IMR-90 (cell line): ENCODE data around the gene WDFY2. TPM values are rescaled to one million over a fixed set of nuclear protein-coding genes. Genes with fewer than 3 reads are reported as not detected.
A peak's percentile ranks its signal among the peaks of the same experiment; 100 is the strongest.

ENCODE experiments used
- ATAC-seq: fragments of 200-7000 bp; cut with Tn5 transposase; 2 replicates; pipeline ENCODE4 v1.9.1; 2020; ENCODE audit warnings: low read depth, mild to moderate bottlenecking, moderate library complexity
- BruUV-seq: library from RNA; stranded (reverse); fragments of 400-500 nt; replicated peaks from 2 replicates; lab custom pipeline; 2021; lab: Mats Ljungman, UMichigan
- CTCF ChIA-PET: fragments of 300-600 bp; formaldehyde crosslinking; extraction: SDS; loops from one replicate; lab custom pipeline; 2021; ENCODE audit warnings: antibody characterized with exemption; lab: Yijun Ruan, JAX
- POLR2A ChIA-PET: fragments of 300-600 bp; sonication (Branson Sonifier 250); formaldehyde crosslinking; loops from one replicate; lab custom pipeline; 2022; ENCODE audit warnings: antibody characterized with exemption; ENCODE audit not compliant: unreplicated experiment; lab: Charles Lee
- DNase-seq: peaks from one replicate; pipeline ENCODE4 v3.0.0; 2013
- H2AFZ ChIP-seq: replicated peaks from 2 replicates; pipeline ENCODE3; 2013; ENCODE audit warnings: low read length, mild to moderate bottlenecking; ENCODE audit not compliant: poor library complexity
- H2AK5ac ChIP-seq: 2 replicates; pipeline ENCODE4 v1.6.1; 2013; ENCODE audit warnings: low read depth, low read length, inconsistent platforms
- H2AK9ac ChIP-seq: replicated peaks from 2 replicates; pipeline ENCODE3; 2013; ENCODE audit warnings: mild to moderate bottlenecking, low read depth, low read length, moderate library complexity; ENCODE audit not compliant: poor library complexity
- H2BK120ac ChIP-seq: 2 replicates; pipeline ENCODE4 v1.6.1; 2013; ENCODE audit warnings: low read depth, low read length, inconsistent platforms
- H2BK15ac ChIP-seq: 3 replicates; pipeline ENCODE4 v1.6.1; 2013; ENCODE audit warnings: low read depth, low read length, inconsistent platforms
- H2BK20ac ChIP-seq: 2 replicates; pipeline ENCODE4 v1.6.1; 2013; ENCODE audit warnings: low read depth, mild to moderate bottlenecking, inconsistent platforms, low read length, moderate library complexity
- H2BK5ac ChIP-seq: 2 replicates; pipeline ENCODE4 v1.6.1; 2013; ENCODE audit warnings: mild to moderate bottlenecking, low read depth, low read length, inconsistent platforms; ENCODE audit not compliant: poor library complexity, severe bottlenecking
- H3K14ac ChIP-seq: replicated peaks from 2 replicates; pipeline ENCODE4 v1.6.1; 2013; ENCODE audit warnings: low read depth, low read length, inconsistent platforms
- H3K18ac ChIP-seq: 2 replicates; pipeline ENCODE4 v1.6.1; 2013; ENCODE audit warnings: low read depth, low read length, control low read depth
- H3K23ac ChIP-seq: 2 replicates; pipeline ENCODE4 v1.6.1; 2013; ENCODE audit warnings: low read depth, low read length, inconsistent platforms
- H3K27ac ChIP-seq: 2 replicates; pipeline ENCODE4 v1.5.1; 2013; ENCODE audit warnings: mild to moderate bottlenecking, control low read depth, low read length; ENCODE audit not compliant: insufficient read depth
- H3K27me3 ChIP-seq: 2 replicates; pipeline ENCODE4 v1.6.1; 2013; ENCODE audit warnings: low read length; ENCODE audit not compliant: control insufficient read depth, insufficient read depth
- H3K36me3 ChIP-seq: 2 replicates; pipeline ENCODE4 v1.6.1; 2013; ENCODE audit warnings: low read length, mixed read lengths; ENCODE audit not compliant: control insufficient read depth, insufficient read depth
- H3K4ac ChIP-seq: 2 replicates; pipeline ENCODE4 v1.6.1; 2013; ENCODE audit warnings: low read depth, low read length, inconsistent platforms
- H3K4me1 ChIP-seq: 2 replicates; pipeline ENCODE4 v1.6.1; 2013; ENCODE audit warnings: low read length, mixed read lengths; ENCODE audit not compliant: control insufficient read depth, insufficient read depth
- H3K4me2 ChIP-seq: 2 replicates; pipeline ENCODE4 v1.6.1; 2013; ENCODE audit warnings: low read depth, mild to moderate bottlenecking, control low read depth, low read length, moderate library complexity
- H3K4me3 ChIP-seq: 2 replicates; pipeline ENCODE4 v1.5.1; 2013; ENCODE audit warnings: low read depth, mild to moderate bottlenecking, control low read depth, low read length, moderate library complexity; ENCODE audit not compliant: insufficient read depth
- H3K56ac ChIP-seq: 2 replicates; pipeline ENCODE4 v1.6.1; 2013; ENCODE audit warnings: low read length, inconsistent platforms; ENCODE audit not compliant: insufficient read depth; ENCODE audit errors: extremely low read depth
- H3K79me1 ChIP-seq, 2 experiments: 2 replicates each; pipeline ENCODE4 v1.6.1; 2013; ENCODE audit warnings: low read length in 2 of 2, inconsistent platforms in 1 of 2, low read depth in 1 of 2
- H3K9ac ChIP-seq: 2 replicates; pipeline ENCODE4 v1.6.1; 2013; ENCODE audit warnings: low read depth, low read length, control low read depth
- H3K9me1 ChIP-seq: 2 replicates; pipeline ENCODE4 v1.6.1; 2013; ENCODE audit warnings: low read length, inconsistent platforms; ENCODE audit not compliant: insufficient read depth
- H3K9me3 ChIP-seq: 2 replicates; pipeline ENCODE4 v1.6.1; 2013; ENCODE audit warnings: low read length; ENCODE audit not compliant: control insufficient read depth, insufficient read depth
- H4K20me1 ChIP-seq: 2 replicates; pipeline ENCODE4 v1.6.1; 2013; ENCODE audit warnings: low read length, inconsistent platforms; ENCODE audit not compliant: insufficient read depth
- H4K5ac ChIP-seq: 2 replicates; pipeline ENCODE4 v1.6.1; 2013; ENCODE audit warnings: mild to moderate bottlenecking, low read depth, low read length, control low read depth
- H4K8ac ChIP-seq, 2 experiments: 2 replicates each; pipeline ENCODE4 v1.6.1; 2013; ENCODE audit warnings: low read depth in 2 of 2, low read length in 2 of 2, control low read depth in 1 of 2, inconsistent platforms in 1 of 2
- H4K91ac ChIP-seq: 2 replicates; pipeline ENCODE4 v1.6.1; 2013; ENCODE audit warnings: low read depth, low read length, inconsistent platforms; ENCODE audit not compliant: insufficient read depth
- BHLHE40 ChIP-seq: fragments of 150-350 bp; IDR thresholded peaks from 2 replicates; pipeline ENCODE4 v1.6.1; 2016; ENCODE audit warnings: mild to moderate bottlenecking, low read depth, low read length
- CEBPB ChIP-seq: IDR thresholded peaks from 2 replicates; pipeline ENCODE4 v1.6.1; 2012; ENCODE audit warnings: low read depth, low read length, improper control_type of control experiment
- RFX5 ChIP-seq: IDR thresholded peaks from 2 replicates; pipeline ENCODE4 v1.8.0; 2012; ENCODE audit warnings: low read depth, mild to moderate bottlenecking, low read length, moderate library complexity
- SMC3 ChIP-seq: fragments of 150-350 bp; IDR thresholded peaks from 2 replicates; pipeline ENCODE4 v1.6.1; 2016; ENCODE audit warnings: low read depth, mild to moderate bottlenecking, antibody characterized with exemption, low read length, moderate library complexity
- WGBS, 2 experiments: methylation state at CpG; one replicate each; pipeline versions ENCODE4 v1.1.5 to v1.1.7; 2013; ENCODE audit warnings: missing lambda C conversion rate in 2 of 2; ENCODE audit not compliant: insufficient read length in 1 of 2; ENCODE audit errors: extremely low coverage in 2 of 2; 5-methylcytosine and 5-hydroxymethylcytosine counted together
- dilution Hi-C: fragments of 300-500 bp; cut with HindIII; formaldehyde crosslinking; loops from one replicate; pipeline ENCODE4 v1.14.3; 2018; ENCODE audit warnings: low sequenced_read_pairs; ENCODE audit not compliant: unreplicated experiment
- in situ Hi-C: fragments of 300-500 bp; cut with MboI; formaldehyde crosslinking; loops from 3 replicates; pipeline ENCODE4 v1.14.3; 2019; ENCODE audit warnings: low sequenced_read_pairs, inconsistent platforms, mixed read lengths
- intact Hi-C: fragments of 100-400 bp; cut with micrococcal nuclease; formaldehyde crosslinking; loops from 2 replicates; pipeline ENCODE4 v1.10.0; 2022
- polyA plus RNA-seq, 3 experiments: library from polyadenylated mRNA; depleted of rRNA; stranded (reverse); fragments of >200 nt; gene quantifications; 2 replicates each; pipeline ENCODE4 v1.2.3, GENCODE V29; 2012; ENCODE audit warnings: low replicate concordance in 1 of 3
- total RNA-seq: library from RNA; depleted of rRNA; stranded (reverse); fragments of >200 nt; gene quantifications from 2 replicates; pipeline ENCODE4 v1.2.3, GENCODE V29; 2012

Gene WDFY2
- total and polyA plus RNA-seq, 2 of the 4 experiments (the other 2 are of a cell fraction): 4.3 to 5.4 TPM

DNA sequence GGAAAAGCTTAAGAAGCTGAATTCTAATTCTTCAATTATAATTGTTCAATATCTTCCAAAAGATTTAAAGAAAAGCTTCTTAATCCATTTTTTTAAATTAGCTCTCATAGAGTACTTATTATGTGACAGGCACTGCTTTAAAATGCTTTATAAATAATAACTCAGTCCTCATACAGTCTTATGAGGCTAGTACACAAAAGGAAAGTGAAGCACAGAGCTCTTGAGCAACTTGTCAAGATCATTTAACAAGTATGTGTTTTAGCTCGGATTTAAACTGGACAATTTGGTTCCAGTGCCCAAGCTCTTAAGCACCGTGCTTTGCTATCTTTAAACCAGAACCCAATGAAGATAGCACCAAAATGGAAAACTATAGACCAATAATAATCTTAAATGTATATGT, 113.6 kb downstream of the WDFY2 start:
- in situ Hi-C loops (no loop called here), intact Hi-C loops (no loop called here), dilution Hi-C loops (no loop called here)
- peak; percentile 15; the same call in 1 of the 2 replicates for TF ChIP-seq CEBPB
- no peak for TF ChIP-seq SMC3
- TF ChIP-seq BHLHE40: no peak
- no peak for TF ChIP-seq RFX5
- Histone ChIP-seq H3K36me3 (no peaks in the 10 kb centered on the region), H3K4me1 (peaks cover 3% of the 10 kb centered on the region), H3K9ac (no peak overlapping the region), H3K4me2 (no peak overlapping the region), H3K14ac (no peak overlapping the region), H4K8ac (no peak overlapping the region), H4K91ac (no peak overlapping the region), H2BK120ac (no peak overlapping the region), H3K4ac (no peak overlapping the region), H3K9me1 (peaks cover 4% of the 10 kb centered on the region; the same call in 1 of the 2 replicates), H3K4me3 (no peak overlapping the region), H2AK9ac (no peak overlapping the region), H3K9me3 (no peaks in the 10 kb centered on the region), H2BK15ac (no peak overlapping the region), H3K27ac (no peak overlapping the region), H3K23ac (no peak overlapping the region), H4K20me1 (no peaks in the 10 kb centered on the region; the same call in 1 of the 2 replicates), H2BK5ac (no peak overlapping the region), H3K79me1 (peaks cover 14 to 25% of the 10 kb centered on the region in 2 experiments), H3K56ac (no peak overlapping the region), H4K5ac (no peak overlapping the region), H3K18ac (no peak overlapping the region), H2BK20ac (no peak overlapping the region), H3K27me3 (no peaks in the 10 kb centered on the region), H2AFZ (no peak overlapping the region), H2AK5ac (no peak overlapping the region)
- BruUV-seq: no TSS peak
- ATAC-seq (0 out of 2 replicates have a peak, but pooled peaks have one; percentile 17), DNase-seq (peak; percentile 18)
- ChIA-PET CTCF (interaction anchor here (0.6 kb wide), 1 partner anchor 23 kb away, joined by 5 read pairs; no protein-coding TSS in a partner anchor), POLR2A (no interaction called here)
- WGBS, 2 experiments: no CpG with 5 or more reads among the region's 2 CpGs
